HG02588 (cell line): ENCODE measurements around the gene MPIG6B.

Source experiments
- ATAC-seq: cut with Tn5 transposase; IDR thresholded peaks from one replicate; pipeline ENCODE4 v1.9.1; 2021; ENCODE audit warnings: mild to moderate bottlenecking, moderate library complexity; ENCODE audit not compliant: unreplicated experiment

The MPIG6B gene

DNA sequence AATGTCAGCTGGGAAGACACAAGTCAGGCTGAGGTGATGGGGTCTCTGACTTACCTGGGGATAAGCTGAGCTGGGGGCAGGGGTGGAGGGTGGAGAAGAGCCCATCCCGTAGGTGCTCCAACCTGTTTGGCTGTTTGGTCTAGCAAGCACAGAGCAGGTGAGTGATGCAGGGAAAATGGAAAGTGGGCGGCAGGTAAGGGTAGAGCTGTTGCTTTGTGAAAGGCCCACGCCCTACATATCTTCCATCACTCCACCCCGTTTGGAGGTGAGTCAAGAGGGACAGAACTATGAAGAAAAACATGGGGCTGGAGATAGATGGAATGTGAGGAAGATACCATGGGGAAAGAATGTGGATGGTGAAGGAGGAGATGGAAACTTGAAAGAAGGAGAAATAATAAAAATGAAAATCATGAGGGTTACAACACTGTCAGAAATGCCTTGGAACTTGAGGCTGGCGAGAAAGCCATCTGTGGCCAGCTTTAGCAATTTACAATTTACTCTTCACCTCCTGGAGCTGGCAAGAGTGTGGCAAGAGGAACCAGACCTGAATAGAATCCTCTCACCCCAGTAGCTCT is 2.9 kb upstream of the MPIG6B start:
- no peak for ATAC-seq

- ATAC-seq = no peak
Observed at GRCh38 chr6:31721351-31722020, 1.7 kb upstream of the MPIG6B start, which contains the start of gene LY6G6C. Gene LY6G6C (minus strand): TSS chr6:31721746. CDS start chr6:31721679, 67 bp downstream.

- no peak for ATAC-seq
Observed at GRCh38 chr6:31722173-31722572, 1.0 kb upstream of the MPIG6B start.

DNA sequence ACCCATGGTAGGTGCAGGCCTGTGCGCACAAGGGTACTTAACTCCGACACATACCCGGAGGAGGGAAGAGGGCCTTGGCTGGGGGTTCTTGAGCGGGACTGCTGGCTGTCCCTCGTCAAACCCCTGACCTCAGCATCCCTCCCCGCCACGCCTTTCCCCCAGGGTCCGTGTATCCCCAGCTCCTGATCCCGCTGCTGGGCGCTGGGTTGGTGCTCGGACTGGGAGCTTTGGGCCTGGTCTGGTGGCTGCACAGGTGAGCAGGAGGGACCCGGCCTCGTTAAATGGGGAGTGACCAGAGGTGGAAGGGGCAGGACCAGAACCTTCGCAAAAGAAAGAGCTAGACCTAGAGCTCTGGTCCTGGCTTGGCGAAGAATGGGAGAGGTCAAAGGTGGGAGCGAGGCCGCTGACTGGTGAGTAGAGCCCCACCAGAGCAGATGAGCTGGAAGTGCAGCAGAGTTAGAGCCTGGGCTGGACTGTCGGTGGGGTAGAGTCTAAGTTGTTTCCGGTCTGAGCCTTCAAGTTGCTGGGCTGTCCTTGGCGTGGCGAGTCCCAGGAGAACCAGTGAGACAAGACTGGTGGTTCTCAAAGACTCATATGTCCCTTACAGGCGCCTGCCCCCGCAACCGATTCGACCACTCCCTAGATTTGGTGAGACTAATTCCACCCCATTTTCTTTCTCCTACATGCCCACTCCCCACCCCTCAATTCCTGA is 963 bp downstream of the MPIG6B start:
- ATAC-seq = no peak

- no peak for ATAC-seq
Observed at GRCh38 chr6:31725502-31726350, 2.6 kb downstream of the MPIG6B start.

- ATAC-seq = no peak
Observed at GRCh38 chr6:31727034-31727716, 4.0 kb downstream of the MPIG6B start.

- no peak for ATAC-seq
Observed at GRCh38 chr6:31727717-31728671, 4.8 kb downstream of the MPIG6B start.

DNA sequence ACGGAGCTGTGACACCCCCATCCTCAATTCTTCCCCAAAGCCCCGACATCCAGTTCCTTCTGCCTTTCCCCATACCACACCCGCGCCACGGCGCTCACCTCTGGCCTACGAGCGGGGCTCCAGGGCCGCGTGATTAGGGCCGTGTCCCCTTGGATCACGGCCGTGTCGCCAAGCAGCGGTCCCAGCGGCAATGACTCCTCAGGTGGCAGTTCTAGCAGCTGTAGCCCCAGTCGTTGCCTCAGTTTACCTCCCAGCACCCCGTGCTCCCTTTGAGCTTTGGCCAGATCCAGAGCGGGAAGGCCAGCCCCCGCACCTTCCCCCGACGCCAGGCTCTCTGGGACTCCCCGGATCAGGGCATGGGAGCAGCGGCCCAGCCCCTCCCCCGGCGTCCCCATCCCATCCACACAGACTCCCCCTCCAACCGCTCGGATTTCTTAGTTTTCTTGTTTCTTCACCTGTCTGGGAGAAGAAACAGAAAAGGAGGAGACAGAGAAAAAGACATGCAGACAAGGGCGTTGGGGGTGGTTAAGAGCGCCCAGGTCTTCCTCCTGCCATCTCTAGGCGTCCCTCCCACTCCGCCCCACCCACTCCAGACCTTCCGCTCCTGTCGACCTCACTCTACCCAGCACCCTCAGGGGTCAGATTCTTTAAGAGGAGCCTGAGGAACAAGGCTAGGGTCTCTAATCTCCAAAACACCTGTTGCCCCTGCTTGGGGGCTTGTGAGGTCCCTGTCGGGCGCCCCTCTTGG is 5.8 kb downstream of the MPIG6B start, which contains the start of gene DDAH2:
Gene DDAH2 (minus strand): TSS at position 533 of the 748 bp plus-strand sequence. CDS start 138 bp downstream, at position 395.
- ATAC-seq = no peak

DNA sequence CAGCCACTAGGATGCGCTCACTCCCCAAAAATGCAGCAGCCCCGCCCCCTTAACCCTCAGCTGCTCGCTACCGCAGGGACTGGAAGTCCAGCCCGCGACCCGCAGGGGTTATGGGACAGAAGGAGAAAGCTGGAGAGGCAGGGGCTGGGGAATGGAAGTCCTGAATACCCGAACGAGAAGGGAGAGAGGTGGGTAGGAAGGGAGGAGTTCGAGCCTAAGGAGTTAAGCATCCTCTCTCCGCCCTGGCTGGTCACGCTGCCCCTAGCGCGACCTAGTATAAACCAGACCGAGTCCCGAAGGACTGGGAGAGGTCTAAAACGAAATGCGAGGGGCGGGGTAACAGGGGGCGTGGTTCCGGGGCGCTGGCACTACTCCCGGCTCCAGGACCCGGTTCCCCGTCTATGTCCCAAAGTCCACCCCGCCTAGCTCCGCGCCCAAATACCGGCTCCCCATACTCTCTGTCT is 6.4 kb downstream of the MPIG6B start:
- no peak for ATAC-seq

- no peak for ATAC-seq
Observed at GRCh38 chr6:31729979-31730630, 6.9 kb downstream of the MPIG6B start.

DNA sequence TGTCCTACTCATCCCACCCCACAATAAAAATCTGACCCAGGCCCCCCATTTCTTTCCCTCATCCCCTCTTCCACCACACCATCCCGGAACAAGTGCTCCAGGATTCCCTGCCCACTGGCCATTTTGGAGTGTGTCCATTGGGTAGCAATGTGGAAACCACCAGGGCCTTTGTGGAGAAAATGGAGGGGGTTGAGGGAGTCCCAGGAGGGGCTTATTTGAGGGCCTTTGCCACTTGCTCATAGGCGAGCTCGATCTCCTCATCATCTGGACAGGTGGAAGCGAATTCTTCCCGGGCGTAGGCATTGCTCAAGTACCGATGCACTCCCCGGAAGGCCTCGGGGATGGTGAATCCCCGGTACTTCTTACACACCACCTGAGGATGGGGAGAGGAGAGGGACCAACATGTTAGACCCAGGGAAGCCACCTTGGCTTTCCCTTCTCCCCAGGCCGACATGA is 7.5 kb downstream of the MPIG6B start:
- no peak for ATAC-seq

DNA sequence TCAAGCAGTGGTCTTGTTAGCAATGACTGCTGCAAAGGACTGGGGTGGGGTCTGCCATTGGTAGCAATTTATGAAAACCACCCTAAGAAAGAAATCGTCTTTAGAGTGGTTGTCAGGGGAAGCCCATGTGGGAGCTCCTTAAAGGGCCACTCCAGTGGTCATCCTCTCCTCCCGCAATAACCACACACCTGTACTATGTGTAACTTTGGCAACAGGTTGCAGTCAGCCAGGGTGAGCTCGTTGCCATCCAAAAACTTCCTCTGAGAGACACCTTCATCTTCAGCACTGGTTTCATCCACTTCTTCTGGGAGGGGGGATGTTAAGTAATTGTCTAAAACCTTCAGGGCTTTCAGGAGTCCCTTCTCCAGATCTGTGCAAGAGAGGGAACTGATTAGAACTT is 8.9 kb downstream of the MPIG6B start:
- ATAC-seq = no peak

- no peak for ATAC-seq
Observed at GRCh38 chr6:31733734-31734133, 10.6 kb downstream of the MPIG6B start.

- no peak for ATAC-seq
Observed at GRCh38 chr6:31734247-31734820, 11.2 kb downstream of the MPIG6B start.

- no peak for ATAC-seq
Observed at GRCh38 chr6:31734821-31735406, 11.7 kb downstream of the MPIG6B start.

GRCh38 chr6:31736021-31736767 is 13.0 kb downstream of the MPIG6B start, which contains the start of gene CLIC1:
Gene CLIC1 (minus strand): TSS chr6:31736530. CDS start chr6:31736300, 230 bp downstream.
- ATAC-seq = no peak
